Natural killer cell (primary cell): ENCODE results near the gene NECTIN2. TPM values are rescaled to one million over a fixed set of nuclear protein-coding genes. Genes with fewer than 3 reads are reported as not detected.
"Not testable (repeated sequence)": the region's sequence is repeated elsewhere in the genome, so short reads cannot be mapped to it uniquely, and the experiment has no call there.

Source experiments
- ATAC-seq, 3 donors: fragments of 150-1000 bp in 2 of 3; fragments of 200-7000 bp in 1 of 3; cut with Tn5 transposase; 1 replicate in 1 of 3; 2 replicates in 2 of 3; pipeline ENCODE4 v1.10.0; 2021; ENCODE audit warnings: mild to moderate bottlenecking in 2 of 3, moderate library complexity in 2 of 3
- DNase-seq, 2 donors: peaks; one replicate each; pipeline versions ENCODE4 v3.0.0 to v3.0.0-alpha.2; 2013 to 2021; ENCODE audit warnings: mixed read lengths in 1 of 2
- H3K27ac ChIP-seq: one replicate; pipeline ENCODE4 v1.5.1; 2013; ENCODE audit warnings: mild to moderate bottlenecking, low read length
- H3K27me3 ChIP-seq: one replicate; pipeline ENCODE4 v1.6.1; 2013; ENCODE audit warnings: low read length; ENCODE audit not compliant: control insufficient read depth, insufficient read depth
- H3K36me3 ChIP-seq: one replicate; pipeline ENCODE4 v1.6.1; 2013; ENCODE audit warnings: low read length; ENCODE audit not compliant: control insufficient read depth, insufficient read depth
- H3K4me1 ChIP-seq: one replicate; pipeline ENCODE4 v1.6.1; 2013; ENCODE audit warnings: low read length; ENCODE audit not compliant: control insufficient read depth, insufficient read depth
- H3K4me3 ChIP-seq: one replicate; pipeline ENCODE4 v1.5.1; 2013; ENCODE audit warnings: low read length
- H3K9me3 ChIP-seq: one replicate; pipeline ENCODE4 v1.6.1; 2013; ENCODE audit warnings: low read length; ENCODE audit not compliant: control insufficient read depth, insufficient read depth
- H3K27ac Mint-ChIP-seq, 2 donors: one replicate each; pipeline ENCODE4 v1.8.0; 2022; ENCODE audit warnings: mild to moderate bottlenecking in 2 of 2, mixed read lengths in 2 of 2, moderate library complexity in 1 of 2
- H3K27me3 Mint-ChIP-seq, 2 donors: one replicate each; pipeline ENCODE4 v1.8.0; 2022; ENCODE audit warnings: low read depth in 2 of 2, mixed read lengths in 2 of 2
- H3K36me3 Mint-ChIP-seq: one replicate; pipeline ENCODE4 v1.8.0; 2022; ENCODE audit warnings: mixed read lengths
- H3K4me1 Mint-ChIP-seq, 2 donors: one replicate each; pipeline ENCODE4 v1.8.0; 2022; ENCODE audit warnings: mixed read lengths in 2 of 2
- H3K4me3 Mint-ChIP-seq: one replicate; pipeline ENCODE4 v1.8.0; 2022; ENCODE audit warnings: mild to moderate bottlenecking, moderate library complexity, mixed read lengths
- H3K9me3 Mint-ChIP-seq, 2 donors: one replicate each; pipeline ENCODE4 v1.8.0; 2022; ENCODE audit warnings: mixed read lengths in 2 of 2
- CTCF ChIP-seq: fragments of 200-600 bp; IDR thresholded peaks from one replicate; pipeline ENCODE4 v1.8.0; 2022; ENCODE audit warnings: antibody characterized with exemption
- WGBS: methylation state at CpG from one replicate; pipeline ENCODE4 v1.1.7; 2013; ENCODE audit warnings: missing lambda C conversion rate; ENCODE audit not compliant: insufficient coverage; 5-methylcytosine and 5-hydroxymethylcytosine counted together
- intact Hi-C: fragments of 100-400 bp; cut with micrococcal nuclease; formaldehyde crosslinking; loops from one replicate; pipeline ENCODE4 v1.14.2; 2022
- total RNA-seq, 4 donors: library from RNA; stranded (reverse); fragments of 120-200 nt in 1 of 4; gene quantifications; one replicate each; pipeline versions ENCODE4 v1.2.3 to v1.2.4, GENCODE V29; 2013 to 2022

Gene NECTIN2
- total RNA-seq, 3 donors from 2014 or later (not counting 1 experiment from before 2014, with no cell fraction given) = 1.6 to 10.3 (median 2.7) TPM

GRCh38 chr19:44908074-44908835 lies 62.2 kb downstream of the NECTIN2 start:
- Mint-ChIP-seq H3K36me3 (no peaks in the 10 kb centered on the region), H3K4me3 (no peak overlapping the region), H3K4me1 (peaks cover 6 to 8% of the 10 kb centered on the region in 2 donors), H3K9me3 (no peaks in the 10 kb centered on the region), H3K27ac (no peak overlapping the region), H3K27me3 (peaks cover 33 to 37% of the 10 kb centered on the region in 2 donors)
- peaks cover 15% of the 10 kb centered on the region for H3K27me3 ChIP-seq
- no peak overlapping the region for H3K27ac ChIP-seq
- H3K36me3 ChIP-seq = no peaks in the 10 kb centered on the region
- DNase-seq (no peak), ATAC-seq (no peak)
- 94% methylated on average over 46 of the region's 46 CpGs for WGBS
- no peak overlapping the region for H3K4me3 ChIP-seq
- peaks cover 4% of the 10 kb centered on the region for H3K4me1 ChIP-seq
- TF ChIP-seq CTCF = no peak
- H3K9me3 ChIP-seq = no peaks in the 10 kb centered on the region
- intact Hi-C loops = no loop called here

- intact Hi-C loops = no loop called here
- Histone ChIP-seq H3K9me3 (no peaks in the 10 kb centered on the region), H3K27me3 (peaks cover 15% of the 10 kb centered on the region), H3K4me3 (no peak overlapping the region), H3K27ac (no peak overlapping the region), H3K4me1 (peaks cover 1% of the 10 kb centered on the region), H3K36me3 (no peaks in the 10 kb centered on the region)
- Mint-ChIP-seq H3K27ac (no peak overlapping the region), H3K36me3 (no peaks in the 10 kb centered on the region), H3K9me3 (no peaks in the 10 kb centered on the region), H3K27me3 (peaks cover 36 to 43% of the 10 kb centered on the region in 2 donors), H3K4me1 (peaks cover 6 to 8% of the 10 kb centered on the region in 2 donors), H3K4me3 (no peak overlapping the region)
- no peak for TF ChIP-seq CTCF
- DNase-seq (no peak), ATAC-seq (no peak)
- 96% methylated on average over 44 of the region's 44 CpGs for WGBS
Measured at GRCh38 chr19:44908836-44909261, 62.8 kb downstream of the NECTIN2 start.

DNA sequence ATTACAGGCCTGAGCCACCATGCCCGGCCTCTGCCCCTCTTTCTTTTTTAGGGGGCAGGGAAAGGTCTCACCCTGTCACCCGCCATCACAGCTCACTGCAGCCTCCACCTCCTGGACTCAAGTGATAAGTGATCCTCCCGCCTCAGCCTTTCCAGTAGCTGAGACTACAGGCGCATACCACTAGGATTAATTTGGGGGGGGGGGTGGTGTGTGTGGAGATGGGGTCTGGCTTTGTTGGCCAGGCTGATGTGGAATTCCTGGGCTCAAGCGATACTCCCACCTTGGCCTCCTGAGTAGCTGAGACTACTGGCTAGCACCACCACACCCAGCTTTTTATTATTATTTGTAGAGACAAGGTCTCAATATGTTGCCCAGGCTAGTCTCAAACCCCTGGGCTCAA lies 63.7 kb downstream of the NECTIN2 start:
- Histone ChIP-seq H3K36me3 (no peaks in the 10 kb centered on the region), H3K27ac (no peak overlapping the region), H3K4me1 (peaks cover 8% of the 10 kb centered on the region), H3K27me3 (peaks cover 18% of the 10 kb centered on the region), H3K4me3 (no peak overlapping the region), H3K9me3 (no peaks in the 10 kb centered on the region)
- no peak overlapping the region for H3K27ac Mint-ChIP-seq
- H3K27me3 Mint-ChIP-seq = peaks cover 43 to 51% of the 10 kb centered on the region in 2 donors
- ATAC-seq (no peak), DNase-seq (no peak)
- H3K36me3 Mint-ChIP-seq = no peaks in the 10 kb centered on the region
- H3K4me3 Mint-ChIP-seq = no peak overlapping the region
- 85% methylated on average over 4 of the region's 5 CpGs for WGBS
- peaks cover 8 to 17% of the 10 kb centered on the region in 2 donors for H3K4me1 Mint-ChIP-seq
- intact Hi-C loops = no loop called here
- TF ChIP-seq CTCF = no peak
- H3K9me3 Mint-ChIP-seq = no peaks in the 10 kb centered on the region

GRCh38 chr19:44911896-44912295 lies 65.8 kb downstream of the NECTIN2 start:
- ATAC-seq, H3K36me3 Mint-ChIP-seq, H3K4me3 Mint-ChIP-seq, H3K27ac Mint-ChIP-seq, H3K27ac ChIP-seq, H3K9me3 Mint-ChIP-seq, H3K36me3 ChIP-seq, DNase-seq, intact Hi-C loops, H3K9me3 ChIP-seq, H3K4me3 ChIP-seq, H3K27me3 ChIP-seq: not testable (repeated sequence)
- H3K4me1 ChIP-seq = peaks cover 15% of the 10 kb centered on the region
- H3K27me3 Mint-ChIP-seq = peaks cover 33 to 43% of the 10 kb centered on the region in 2 donors
- 89% methylated on average over 6 of the region's 6 CpGs for WGBS
- peaks cover 5 to 11% of the 10 kb centered on the region in 2 donors for H3K4me1 Mint-ChIP-seq
